Left kidney (tissue), 2 donors: ENCODE measurements around the gene ERCC8. TPM values are rescaled to one million over a fixed set of nuclear protein-coding genes. Genes with fewer than 3 reads are reported as not detected.
A peak's percentile ranks its signal among the peaks of the same experiment; 100 is the strongest.
"Not testable (repeated sequence)": the region's sequence is repeated elsewhere in the genome, so short reads cannot be mapped to it uniquely, and the experiment has no call there.

ENCODE experiments used
- DNase-seq: peaks from one replicate; pipeline ENCODE4 v3.0.0-alpha.2; 2013
- polyA plus RNA-seq: library from polyadenylated mRNA; unstranded; fragments of 120-200 nt; gene quantifications from one replicate; pipeline ENCODE4 v1.2.1, GENCODE V29; 2013; ENCODE audit not compliant: insufficient read length

The ERCC8 gene
- polyA plus RNA-seq, 1 donor: 29.7 TPM

GRCh38 chr5:60927450-60927849 is 17.4 kb downstream of the ERCC8 start:
- DNase-seq: no peak

- DNase-seq: no peak
Observed at GRCh38 chr5:60918466-60918865, 26.4 kb downstream of the ERCC8 start.

- no peak for DNase-seq
Observed at GRCh38 chr5:60916646-60917045, 28.2 kb downstream of the ERCC8 start.

GRCh38 chr5:60903356-60903755 is 41.5 kb downstream of the ERCC8 start:
- no peak for DNase-seq

GRCh38 chr5:60896991-60897390 is 47.9 kb downstream of the ERCC8 start:
- no peak for DNase-seq

- DNase-seq: no peak
Observed at GRCh38 chr5:60893521-60893920, 51.3 kb downstream of the ERCC8 start.

- no peak for DNase-seq
Observed at GRCh38 chr5:60891667-60892066, 53.2 kb downstream of the ERCC8 start.

- DNase-seq: no peak
Observed at GRCh38 chr5:60888359-60889061, 56.4 kb downstream of the ERCC8 start.

- no peak for DNase-seq
Observed at GRCh38 chr5:60887746-60888145, 57.1 kb downstream of the ERCC8 start.

GRCh38 chr5:60887096-60887495 is 57.8 kb downstream of the ERCC8 start:
- no peak for DNase-seq

- DNase-seq: no peak
Observed at GRCh38 chr5:60886158-60886557, 58.7 kb downstream of the ERCC8 start.

- no peak for DNase-seq
Observed at GRCh38 chr5:60883229-60883628, 61.6 kb downstream of the ERCC8 start.

GRCh38 chr5:60872892-60873291 is 72.0 kb downstream of the ERCC8 start:
- no peak for DNase-seq

- no peak for DNase-seq
Observed at GRCh38 chr5:60870857-60871256, 74.0 kb downstream of the ERCC8 start.

- DNase-seq: not testable (repeated sequence)
Observed at GRCh38 chr5:60860572-60860971, 84.3 kb downstream of the ERCC8 start.

- no peak for DNase-seq
Observed at GRCh38 chr5:60856066-60856465, 88.8 kb downstream of the ERCC8 start.

- DNase-seq: no peak
Observed at GRCh38 chr5:60852940-60853339, 91.9 kb downstream of the ERCC8 start.

- DNase-seq: no peak
Observed at GRCh38 chr5:60852317-60852716, 92.6 kb downstream of the ERCC8 start.

- DNase-seq: no peak
Observed at GRCh38 chr5:60851626-60852025, 93.2 kb downstream of the ERCC8 start.

GRCh38 chr5:60846298-60846697 is 98.6 kb downstream of the ERCC8 start:
- no peak for DNase-seq

- DNase-seq: peak; percentile 77
Observed at GRCh38 chr5:60843936-60844905, 100.6 kb downstream of the ERCC8 start, which contains the start of gene ELOVL7. TSS of gene ELOVL7 (minus strand) at chr5:60844269. CDS start at chr5:60787397, 56,872 bp downstream.

GRCh38 chr5:60843386-60843935 is 101.4 kb downstream of the ERCC8 start:
- DNase-seq: peak; percentile 20

GRCh38 chr5:60842871-60843385 is 101.9 kb downstream of the ERCC8 start:
- peak; percentile 12 for DNase-seq
